MCF 10A (cell line): ENCODE results near the gene ZNRF3. TPM values are rescaled to one million over a fixed set of nuclear protein-coding genes. Genes with fewer than 3 reads are reported as not detected.

Experiments used
- BruUV-seq: library from RNA; stranded (reverse); fragments of 400-500 nt; replicated peaks from 2 replicates; lab custom pipeline; 2021; lab: Mats Ljungman, UMichigan
- CTCF ChIA-PET: fragments of 300-600 bp; sonication (Branson Sonifier 250); formaldehyde crosslinking; extraction: SDS; loops from one replicate; lab custom pipeline; 2021; ENCODE audit warnings: antibody characterized with exemption, inconsistent platforms; lab: Yijun Ruan, JAX
- POLR2A ChIA-PET: fragments of 300-600, 350-650 bp; sonication (Branson Sonifier 250); formaldehyde crosslinking; extraction: SDS; loops from one replicate; lab custom pipeline; 2020; ENCODE audit warnings: antibody characterized with exemption, inconsistent platforms; lab: Yijun Ruan, JAX
- DNase-seq: peaks from one replicate; pipeline ENCODE4 v3.0.0-alpha.2; 2018; ENCODE audit not compliant: unreplicated experiment
- H3K27ac Mint-ChIP-seq: one replicate; pipeline ENCODE4 v1.8.0; 2022; ENCODE audit warnings: mild to moderate bottlenecking, low read depth, mixed read lengths; ENCODE audit not compliant: unreplicated experiment
- H3K27me3 Mint-ChIP-seq: one replicate; pipeline ENCODE4 v1.8.0; 2022; ENCODE audit warnings: mixed read lengths; ENCODE audit not compliant: insufficient read depth, unreplicated experiment
- H3K36me3 Mint-ChIP-seq: one replicate; pipeline ENCODE4 v1.8.0; 2022; ENCODE audit warnings: mild to moderate bottlenecking, moderate library complexity, mixed read lengths; ENCODE audit not compliant: insufficient read depth, unreplicated experiment
- H3K4me1 Mint-ChIP-seq: one replicate; pipeline ENCODE4 v1.8.0; 2022; ENCODE audit warnings: mixed read lengths; ENCODE audit not compliant: insufficient read depth, unreplicated experiment
- H3K4me3 Mint-ChIP-seq: one replicate; pipeline ENCODE4 v1.8.0; 2022; ENCODE audit warnings: mild to moderate bottlenecking, moderate library complexity, mixed read lengths; ENCODE audit not compliant: unreplicated experiment
- H3K9me3 Mint-ChIP-seq: one replicate; pipeline ENCODE4 v1.8.0; 2022; ENCODE audit warnings: mixed read lengths; ENCODE audit not compliant: unreplicated experiment
- CTCF ChIP-seq: fragments of 200-600 bp; IDR thresholded peaks from one replicate; pipeline ENCODE4 v1.8.0; 2022; ENCODE audit warnings: antibody characterized with exemption, mild to moderate bottlenecking; ENCODE audit not compliant: unreplicated experiment
- intact Hi-C: fragments of 100-400 bp; cut with micrococcal nuclease; formaldehyde crosslinking; loops from 2 replicates; pipeline ENCODE4 v1.14.1; 2022
- total RNA-seq: library from RNA; stranded (reverse); gene quantifications from 2 replicates; pipeline ENCODE4 v1.2.3, GENCODE V29; 2022

Gene ZNRF3
- total RNA-seq, 1 experiment from 2014 or later = 7.1 TPM

GRCh38 chr22:29088809-29089208 is 205.4 kb downstream of the ZNRF3 start:
- Mint-ChIP-seq H3K9me3 (no peaks in the 10 kb centered on the region), H3K27me3 (no peaks in the 10 kb centered on the region), H3K4me1 (no peaks in the 10 kb centered on the region), H3K36me3 (no peaks in the 10 kb centered on the region), H3K4me3 (no peak overlapping the region), H3K27ac (no peak overlapping the region)
- ChIA-PET CTCF (interaction anchor here (0.7 to 1.7 kb wide), 6 partner anchors 8 to 156 kb away, joined by 3 to 5 read pairs (median 4); no protein-coding TSS in a partner anchor), POLR2A (no interaction called here)
- no peak for TF ChIP-seq CTCF
- BruUV-seq = no TSS peak
- no peak for DNase-seq
- intact Hi-C loops = no loop called here

DNA sequence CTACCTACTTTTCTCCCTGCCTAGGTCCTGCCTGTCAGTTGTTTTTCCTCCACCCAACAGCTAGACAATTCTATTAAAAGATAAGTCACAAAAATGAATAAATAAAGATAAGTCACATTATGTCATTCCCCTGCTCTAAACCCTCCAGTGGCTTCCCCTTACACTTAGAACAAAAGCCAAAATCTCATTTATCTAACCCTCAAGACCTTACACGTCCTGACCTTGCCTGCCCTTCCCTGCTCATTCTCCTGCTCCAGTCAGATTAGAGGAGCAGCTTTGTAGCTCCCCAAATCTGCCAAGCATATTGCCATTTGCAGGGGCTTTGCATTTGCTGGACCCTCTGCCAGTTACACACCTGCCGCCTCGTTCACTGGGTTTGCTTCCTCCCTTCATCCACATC is 206.1 kb downstream of the ZNRF3 start:
- Mint-ChIP-seq H3K4me1 (no peaks in the 10 kb centered on the region), H3K4me3 (no peak overlapping the region), H3K27me3 (no peaks in the 10 kb centered on the region), H3K36me3 (no peaks in the 10 kb centered on the region), H3K27ac (no peak overlapping the region), H3K9me3 (no peaks in the 10 kb centered on the region)
- ChIA-PET CTCF (interaction anchor here (0.5 to 0.6 kb wide), 2 partner anchors 16 to 486 kb away, joined by 3 to 4 read pairs; no protein-coding TSS in a partner anchor), POLR2A (no interaction called here)
- TF ChIP-seq CTCF = no peak
- DNase-seq = no peak
- intact Hi-C loops = no loop called here
- BruUV-seq = no TSS peak

GRCh38 chr22:29090039-29090438 is 206.7 kb downstream of the ZNRF3 start:
- Mint-ChIP-seq H3K4me3 (no peak overlapping the region), H3K27ac (no peak overlapping the region), H3K27me3 (no peaks in the 10 kb centered on the region), H3K36me3 (no peaks in the 10 kb centered on the region), H3K4me1 (no peaks in the 10 kb centered on the region), H3K9me3 (no peaks in the 10 kb centered on the region)
- DNase-seq = no peak
- BruUV-seq = no TSS peak
- TF ChIP-seq CTCF = no peak
- intact Hi-C loops = no loop called here
- POLR2A ChIA-PET = no interaction called here
- CTCF ChIA-PET = interaction anchor here (0.5 to 0.6 kb wide), 2 partner anchors 16 to 487 kb away, joined by 3 to 4 read pairs; no protein-coding TSS in a partner anchor

DNA sequence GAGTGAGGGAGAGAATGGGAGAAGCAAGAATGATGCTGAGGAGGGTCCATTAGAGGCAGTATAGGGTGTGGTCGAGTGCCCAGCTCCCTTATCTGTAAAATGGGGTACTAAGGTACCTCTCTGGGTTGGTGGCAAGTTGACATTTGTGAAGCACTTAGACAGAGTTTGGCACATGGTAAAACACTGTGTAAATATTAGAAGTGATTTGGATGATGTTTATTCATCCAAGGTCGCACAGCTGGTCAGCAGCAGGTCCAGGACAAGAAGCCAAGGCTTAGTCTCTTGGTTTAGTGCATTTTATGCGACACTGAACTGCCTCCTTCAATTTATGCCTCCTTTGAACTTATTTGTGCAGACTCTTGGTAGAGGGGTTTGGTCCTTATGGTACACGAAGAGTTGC is 208.9 kb downstream of the ZNRF3 start:
- TF ChIP-seq CTCF = no peak
- POLR2A ChIA-PET = no interaction called here
- CTCF ChIA-PET = interaction anchor here (0.7 to 1.6 kb wide), 2 partner anchors 62 to 214 kb away, joined by 3 to 8 read pairs; partner anchors contain the start of gene GAS2L1
- BruUV-seq = no TSS peak
- no peak for DNase-seq
- no peaks in the 10 kb centered on the region for H3K36me3 Mint-ChIP-seq
- no peak overlapping the region for H3K27ac Mint-ChIP-seq
- no peaks in the 10 kb centered on the region for H3K27me3 Mint-ChIP-seq
- intact Hi-C loops = no loop called here
- H3K4me1 Mint-ChIP-seq = peaks cover 6% of the 10 kb centered on the region
- H3K9me3 Mint-ChIP-seq = no peaks in the 10 kb centered on the region
- H3K4me3 Mint-ChIP-seq = no peak overlapping the region
